Stimulated activated naive CD8-positive, alpha-beta T cell treated with anti-CD3 and anti-CD28 coated beads, Interleukin-15, Interleukin-2, amounts not matched to agents 100 ng/mL and 50 ng/mL, for 24 hours (primary cell): ENCODE measurements around the gene EML5.
"Not testable (repeated sequence)": the region's sequence is repeated elsewhere in the genome, so short reads cannot be mapped to it uniquely, and the experiment has no call there.

Source experiments
- H3K27ac Mint-ChIP-seq: one replicate; pipeline ENCODE4 v1.8.0; 2021; ENCODE audit warnings: mild to moderate bottlenecking, mixed read lengths
- H3K27me3 Mint-ChIP-seq: one replicate; pipeline ENCODE4 v1.8.0; 2021; ENCODE audit warnings: mixed read lengths
- H3K36me3 Mint-ChIP-seq: one replicate; pipeline ENCODE4 v1.8.0; 2021; ENCODE audit warnings: low read depth, mixed read lengths
- H3K4me1 Mint-ChIP-seq: one replicate; pipeline ENCODE4 v1.8.0; 2021; ENCODE audit warnings: low read depth, mixed read lengths
- H3K4me3 Mint-ChIP-seq: one replicate; pipeline ENCODE4 v1.8.0; 2021; ENCODE audit warnings: mild to moderate bottlenecking, mixed read lengths
- H3K9me3 Mint-ChIP-seq: one replicate; pipeline ENCODE4 v1.8.0; 2021; ENCODE audit warnings: mixed read lengths

The EML5 gene

DNA sequence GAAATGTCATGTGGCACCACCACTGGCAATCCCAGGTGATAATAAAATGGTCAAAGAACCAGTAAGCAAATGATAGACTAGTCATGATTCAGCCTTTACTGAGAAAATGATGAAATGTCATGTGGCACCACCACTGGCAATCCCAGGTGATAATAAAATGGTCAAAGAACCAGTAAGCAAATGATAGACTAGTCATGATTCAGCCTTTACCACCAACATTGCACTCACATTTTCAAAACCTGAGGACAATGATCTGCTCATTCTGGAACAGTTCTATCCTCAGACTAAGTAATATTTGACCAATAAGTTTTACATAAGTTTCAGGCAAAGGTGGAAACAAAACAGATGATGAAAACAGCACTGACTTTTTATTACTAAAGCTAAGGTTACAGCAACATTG lies 3.2 kb downstream of the EML5 start:
- H3K27me3 Mint-ChIP-seq, H3K27ac Mint-ChIP-seq, H3K36me3 Mint-ChIP-seq: not testable (repeated sequence)
- Mint-ChIP-seq H3K4me1 (peaks cover 33% of the 10 kb centered on the region), H3K9me3 (peaks cover 12% of the 10 kb centered on the region), H3K4me3 (peak overlapping the region; percentile 85)

DNA sequence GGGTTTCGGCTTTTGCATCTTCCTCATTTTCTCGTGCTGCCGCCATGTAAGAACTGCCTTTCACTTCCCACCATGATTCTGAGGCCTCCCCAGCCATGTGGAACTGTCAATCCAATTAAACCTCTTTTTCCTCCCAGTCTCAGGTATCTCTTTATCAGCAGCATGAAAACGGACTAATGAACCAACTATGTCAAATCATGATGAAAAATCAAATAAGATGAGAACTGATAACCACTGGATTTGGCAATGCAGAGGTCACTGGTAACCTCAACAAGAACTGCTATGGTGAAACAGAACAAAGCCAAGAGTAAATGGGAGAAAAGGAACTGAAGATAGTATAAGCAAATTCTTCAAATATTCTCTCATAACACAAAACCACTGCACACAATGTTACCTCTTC lies 6.0 kb downstream of the EML5 start:
- no peak overlapping the region for H3K4me3 Mint-ChIP-seq
- peaks cover 18% of the 10 kb centered on the region for H3K36me3 Mint-ChIP-seq
- H3K4me1 Mint-ChIP-seq: peaks cover 26% of the 10 kb centered on the region
- H3K9me3 Mint-ChIP-seq: peaks cover 34% of the 10 kb centered on the region
- no peak overlapping the region for H3K27ac Mint-ChIP-seq
- no peaks in the 10 kb centered on the region for H3K27me3 Mint-ChIP-seq

- no peak overlapping the region for H3K27ac Mint-ChIP-seq
- peaks cover 19% of the 10 kb centered on the region for H3K36me3 Mint-ChIP-seq
- H3K4me1 Mint-ChIP-seq: peaks cover 18% of the 10 kb centered on the region
- no peak overlapping the region for H3K4me3 Mint-ChIP-seq
- H3K9me3 Mint-ChIP-seq: peaks cover 38% of the 10 kb centered on the region
- no peaks in the 10 kb centered on the region for H3K27me3 Mint-ChIP-seq
These were observed 6.8 kb downstream of the EML5 start for GRCh38 chr14:88785911-88786310.

- no peak overlapping the region for H3K4me3 Mint-ChIP-seq
These were observed 17.2 kb downstream of the EML5 start for GRCh38 chr14:88775532-88775931.

GRCh38 chr14:88770736-88771135 lies 22.0 kb downstream of the EML5 start:
- Mint-ChIP-seq H3K9me3 (peaks cover 3% of the 10 kb centered on the region), H3K27me3 (no peaks in the 10 kb centered on the region), H3K27ac (no peak overlapping the region), H3K4me3 (no peak overlapping the region), H3K36me3 (peaks cover 9% of the 10 kb centered on the region), H3K4me1 (no peaks in the 10 kb centered on the region)

More at GRCh38 chr14:88775532-88775931, 17.2 kb downstream of the EML5 start:
- Mint-ChIP-seq H3K27ac (no peak overlapping the region), H3K9me3 (peaks cover 3% of the 10 kb centered on the region), H3K36me3 (peaks cover 4% of the 10 kb centered on the region), H3K27me3 (no peaks in the 10 kb centered on the region), H3K4me1 (no peaks in the 10 kb centered on the region)

- Mint-ChIP-seq H3K27ac (no peak overlapping the region), H3K4me1 (no peaks in the 10 kb centered on the region), H3K9me3 (peaks cover 17% of the 10 kb centered on the region), H3K36me3 (peaks cover 20% of the 10 kb centered on the region), H3K27me3 (no peaks in the 10 kb centered on the region), H3K4me3 (no peak overlapping the region)
These were observed 27.6 kb downstream of the EML5 start for GRCh38 chr14:88765130-88765529.

DNA sequence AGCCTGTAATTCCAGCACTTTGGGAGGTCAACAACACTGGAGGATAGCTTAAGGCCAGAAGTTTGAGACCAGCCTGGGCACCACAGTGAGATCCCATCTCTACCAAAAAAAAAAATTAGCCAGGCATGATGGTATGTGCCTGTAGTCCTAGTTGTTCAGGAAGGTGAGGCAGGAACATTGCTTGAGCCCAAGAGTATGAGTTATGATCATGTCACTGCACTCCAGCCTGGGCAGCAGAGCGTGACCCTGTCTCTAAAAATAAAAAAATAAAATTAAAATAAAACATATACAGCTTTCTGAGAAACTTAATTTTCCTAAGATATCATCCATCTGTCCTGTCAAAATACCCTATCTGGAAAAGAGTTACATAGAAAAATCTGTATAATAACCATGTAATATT lies 38.9 kb downstream of the EML5 start:
- Mint-ChIP-seq H3K4me3 (no peak overlapping the region), H3K36me3 (peaks cover 4% of the 10 kb centered on the region), H3K27me3 (no peaks in the 10 kb centered on the region), H3K4me1 (no peaks in the 10 kb centered on the region), H3K9me3 (no peaks in the 10 kb centered on the region), H3K27ac (no peak overlapping the region)

GRCh38 chr14:88750945-88751344 lies 41.8 kb downstream of the EML5 start:
- Mint-ChIP-seq H3K4me3 (no peak overlapping the region), H3K9me3 (no peaks in the 10 kb centered on the region), H3K36me3 (peaks cover 4% of the 10 kb centered on the region)

DNA sequence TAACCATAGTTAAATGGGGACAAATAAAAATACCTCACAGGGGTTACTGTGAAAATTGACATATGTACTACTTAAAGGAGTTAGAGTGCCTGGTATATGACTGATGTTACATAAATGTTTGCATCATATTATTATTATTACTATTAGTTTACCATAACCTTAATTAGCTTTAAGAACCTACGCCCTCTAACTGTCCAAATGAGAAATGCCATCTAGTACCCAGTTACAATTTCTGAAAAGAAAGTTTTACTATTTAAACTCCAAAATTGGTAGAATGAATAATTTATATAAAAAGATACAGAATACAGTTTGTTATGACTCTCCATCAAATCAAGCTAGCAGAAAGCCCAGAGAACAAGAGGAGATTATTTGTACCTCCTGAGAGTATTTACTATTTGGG lies 42.3 kb downstream of the EML5 start:
- Mint-ChIP-seq H3K4me3 (no peak overlapping the region), H3K27me3 (no peaks in the 10 kb centered on the region), H3K4me1 (no peaks in the 10 kb centered on the region), H3K27ac (no peak overlapping the region), H3K9me3 (no peaks in the 10 kb centered on the region), H3K36me3 (peaks cover 4% of the 10 kb centered on the region)

More at GRCh38 chr14:88750945-88751344, 41.8 kb downstream of the EML5 start:
- H3K27ac Mint-ChIP-seq: no peak overlapping the region
- no peaks in the 10 kb centered on the region for H3K4me1 Mint-ChIP-seq
- H3K27me3 Mint-ChIP-seq: no peaks in the 10 kb centered on the region

- Mint-ChIP-seq H3K4me1 (no peaks in the 10 kb centered on the region), H3K27me3 (no peaks in the 10 kb centered on the region), H3K36me3 (peaks cover 4% of the 10 kb centered on the region), H3K4me3 (no peak overlapping the region), H3K9me3 (no peaks in the 10 kb centered on the region), H3K27ac (no peak overlapping the region)
These were observed 43.6 kb downstream of the EML5 start for GRCh38 chr14:88749139-88749538.

- Mint-ChIP-seq H3K4me3 (no peak overlapping the region), H3K9me3 (no peaks in the 10 kb centered on the region), H3K36me3 (peaks cover 4% of the 10 kb centered on the region), H3K4me1 (no peaks in the 10 kb centered on the region), H3K27ac (no peak overlapping the region), H3K27me3 (no peaks in the 10 kb centered on the region)
These were observed 44.5 kb downstream of the EML5 start for GRCh38 chr14:88748288-88748687.

GRCh38 chr14:88746052-88746451 lies 46.7 kb downstream of the EML5 start:
- H3K36me3 Mint-ChIP-seq: no peaks in the 10 kb centered on the region

GRCh38 chr14:88737245-88737644 lies 55.5 kb downstream of the EML5 start:
- no peaks in the 10 kb centered on the region for H3K9me3 Mint-ChIP-seq
- H3K36me3 Mint-ChIP-seq: peaks cover 22% of the 10 kb centered on the region
- no peak overlapping the region for H3K27ac Mint-ChIP-seq
- no peak overlapping the region for H3K4me3 Mint-ChIP-seq
- H3K4me1 Mint-ChIP-seq: no peaks in the 10 kb centered on the region
- no peaks in the 10 kb centered on the region for H3K27me3 Mint-ChIP-seq

More at GRCh38 chr14:88746052-88746451, 46.7 kb downstream of the EML5 start:
- H3K9me3 Mint-ChIP-seq: no peaks in the 10 kb centered on the region
- no peaks in the 10 kb centered on the region for H3K27me3 Mint-ChIP-seq
- no peaks in the 10 kb centered on the region for H3K4me1 Mint-ChIP-seq
- H3K27ac Mint-ChIP-seq: no peak overlapping the region
- no peak overlapping the region for H3K4me3 Mint-ChIP-seq

GRCh38 chr14:88733121-88733520 lies 59.6 kb downstream of the EML5 start:
- Mint-ChIP-seq H3K4me3 (no peak overlapping the region), H3K27ac (no peak overlapping the region), H3K36me3 (peaks cover 23% of the 10 kb centered on the region), H3K27me3 (no peaks in the 10 kb centered on the region), H3K9me3 (no peaks in the 10 kb centered on the region), H3K4me1 (no peaks in the 10 kb centered on the region)

DNA sequence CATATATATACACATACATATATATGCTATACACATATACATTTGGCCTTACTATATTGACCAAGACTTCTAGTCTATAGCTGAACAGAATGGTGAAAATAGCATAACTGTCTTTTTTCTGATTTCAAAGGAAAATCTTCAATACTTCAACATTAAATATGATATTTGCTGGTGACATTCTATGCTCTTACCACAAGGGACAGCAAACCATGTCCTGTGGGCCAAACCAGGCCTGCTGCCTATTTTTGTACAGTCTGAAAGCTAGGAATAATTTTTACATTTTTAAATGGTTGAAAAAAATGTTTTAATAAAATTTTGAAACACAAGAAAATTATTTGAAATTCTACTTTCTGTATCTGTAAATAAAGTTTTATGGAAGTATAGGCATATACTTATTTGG lies 63.6 kb downstream of the EML5 start:
- Mint-ChIP-seq H3K36me3 (peaks cover 8% of the 10 kb centered on the region), H3K27ac (no peak overlapping the region), H3K4me1 (no peaks in the 10 kb centered on the region), H3K4me3 (no peak overlapping the region), H3K9me3 (no peaks in the 10 kb centered on the region), H3K27me3 (no peaks in the 10 kb centered on the region)

- no peak overlapping the region for H3K27ac Mint-ChIP-seq
- no peaks in the 10 kb centered on the region for H3K4me1 Mint-ChIP-seq
- no peaks in the 10 kb centered on the region for H3K36me3 Mint-ChIP-seq
- H3K4me3 Mint-ChIP-seq: no peak overlapping the region
- no peaks in the 10 kb centered on the region for H3K9me3 Mint-ChIP-seq
- H3K27me3 Mint-ChIP-seq: no peaks in the 10 kb centered on the region
These were observed 65.7 kb downstream of the EML5 start for GRCh38 chr14:88727057-88727456.
